Activated naive CD8-positive, alpha-beta T cell treated with anti-CD3 and anti-CD28 coated beads, Interleukin-2, amount 10 ng/mL, durations not matched to agents 7 days and 5 days (primary cell): ENCODE measurements around the gene TXLNB. TPM values are rescaled to one million over a fixed set of nuclear protein-coding genes. Genes with fewer than 3 reads are reported as not detected.

Experiments used
- ATAC-seq: fragments of 150-1000 bp; cut with Tn5 transposase; one replicate; pipeline ENCODE4 v1.10.0; 2021; ENCODE audit warnings: low read depth, moderate library complexity
- POLR2A ChIA-PET: fragments of 350-600 bp; sonication (Branson Sonifier 250); formaldehyde crosslinking; loops from one replicate; lab custom pipeline; 2021; ENCODE audit warnings: antibody characterized with exemption; lab: Charles Lee
- DNase-seq: peaks from one replicate; pipeline ENCODE4 v3.0.0; 2021
- H3K27ac Mint-ChIP-seq: one replicate; pipeline ENCODE4 v1.8.0; 2022; ENCODE audit warnings: mild to moderate bottlenecking, mixed read lengths
- H3K27me3 Mint-ChIP-seq: one replicate; pipeline ENCODE4 v1.8.0; 2022; ENCODE audit warnings: mild to moderate bottlenecking, moderate library complexity, mixed read lengths
- H3K36me3 Mint-ChIP-seq: one replicate; pipeline ENCODE4 v1.8.0; 2021; ENCODE audit warnings: mild to moderate bottlenecking, mixed read lengths
- H3K4me1 Mint-ChIP-seq: one replicate; pipeline ENCODE4 v1.8.0; 2021; ENCODE audit warnings: mixed read lengths
- H3K4me3 Mint-ChIP-seq: one replicate; pipeline ENCODE4 v1.8.0; 2022; ENCODE audit warnings: mild to moderate bottlenecking, moderate library complexity, mixed read lengths
- H3K9me3 Mint-ChIP-seq: one replicate; pipeline ENCODE4 v1.8.0; 2021; ENCODE audit warnings: mixed read lengths
- total RNA-seq, 2 experiments: library from RNA; stranded (reverse); gene quantifications; one replicate each; pipeline ENCODE4 v1.2.3, GENCODE V29; 2021

TXLNB gene
- total RNA-seq, 2 experiments from 2014 or later, result 0.62 to 0.69 TPM

GRCh38 chr6:139251691-139252390 is 40.0 kb downstream of the TXLNB start:
- Mint-ChIP-seq H3K4me3 (no peak overlapping the region), H3K4me1 (peaks cover 28% of the 10 kb centered on the region), H3K27ac (peak overlapping the region; percentile 58), H3K27me3 (no peaks in the 10 kb centered on the region), H3K36me3 (peaks cover 2% of the 10 kb centered on the region), H3K9me3 (no peaks in the 10 kb centered on the region)
- POLR2A ChIA-PET, result no interaction called here
- ATAC-seq (no peak), DNase-seq (no peak)

- Mint-ChIP-seq H3K4me3 (peak overlapping the region; percentile 12), H3K27me3 (no peaks in the 10 kb centered on the region), H3K27ac (peak overlapping the region; percentile 58), H3K9me3 (no peaks in the 10 kb centered on the region), H3K4me1 (peaks cover 28% of the 10 kb centered on the region), H3K36me3 (peaks cover 2% of the 10 kb centered on the region)
- POLR2A ChIA-PET, result interaction anchor here (1.1 to 1.3 kb wide), 2 partner anchors 41 to 72 kb away, joined by 3 to 6 read pairs; partner anchors contain the start of gene TXLNB
- DNase-seq (no peak), ATAC-seq (peak; percentile 24)
These were observed 40.6 kb downstream of the TXLNB start for GRCh38 chr6:139251045-139251690.

- Mint-ChIP-seq H3K4me3 (peak overlapping the region; percentile 7), H3K27ac (peak overlapping the region; percentile 58), H3K36me3 (peaks cover 2% of the 10 kb centered on the region), H3K27me3 (no peaks in the 10 kb centered on the region), H3K9me3 (no peaks in the 10 kb centered on the region), H3K4me1 (peaks cover 28% of the 10 kb centered on the region)
- ATAC-seq (peak; percentile 83), DNase-seq (peak; percentile 54)
- POLR2A ChIA-PET, result interaction anchor here (1.1 to 1.3 kb wide), 2 partner anchors 42 to 73 kb away, joined by 3 to 6 read pairs; partner anchors contain the start of gene TXLNB
These were observed 41.3 kb downstream of the TXLNB start for GRCh38 chr6:139250296-139251044.

- H3K4me1 Mint-ChIP-seq, result peaks cover 32% of the 10 kb centered on the region
- H3K27ac Mint-ChIP-seq, result peak overlapping the region; percentile 10
- no peaks in the 10 kb centered on the region for H3K27me3 Mint-ChIP-seq
- no peaks in the 10 kb centered on the region for H3K9me3 Mint-ChIP-seq
- no peak for DNase-seq
- H3K36me3 Mint-ChIP-seq, result peaks cover 2% of the 10 kb centered on the region
- no peak for ATAC-seq
- POLR2A ChIA-PET, result no interaction called here
- no peak overlapping the region for H3K4me3 Mint-ChIP-seq
These were observed 42.4 kb downstream of the TXLNB start for GRCh38 chr6:139249395-139249794.

- ATAC-seq (no peak), DNase-seq (no peak)
- Mint-ChIP-seq H3K36me3 (peaks cover 2% of the 10 kb centered on the region), H3K27ac (no peak overlapping the region), H3K9me3 (no peaks in the 10 kb centered on the region), H3K4me3 (no peak overlapping the region), H3K27me3 (no peaks in the 10 kb centered on the region), H3K4me1 (peaks cover 32% of the 10 kb centered on the region)
- POLR2A ChIA-PET, result no interaction called here
These were observed 42.9 kb downstream of the TXLNB start for GRCh38 chr6:139248911-139249310.

- H3K9me3 Mint-ChIP-seq, result no peaks in the 10 kb centered on the region
- H3K27ac Mint-ChIP-seq, result peak overlapping the region; percentile 78
- POLR2A ChIA-PET, result no interaction called here
These were observed 44.2 kb downstream of the TXLNB start for GRCh38 chr6:139247618-139248017.

GRCh38 chr6:139243536-139243935 is 48.3 kb downstream of the TXLNB start:
- Mint-ChIP-seq H3K4me1 (peaks cover 9% of the 10 kb centered on the region), H3K4me3 (no peak overlapping the region), H3K27me3 (no peaks in the 10 kb centered on the region), H3K36me3 (peaks cover 1% of the 10 kb centered on the region), H3K9me3 (no peaks in the 10 kb centered on the region), H3K27ac (no peak overlapping the region)
- no peak for ATAC-seq
- POLR2A ChIA-PET, result no interaction called here
- DNase-seq, result no peak

More at GRCh38 chr6:139247618-139248017, 44.2 kb downstream of the TXLNB start:
- Mint-ChIP-seq H3K27me3 (no peaks in the 10 kb centered on the region), H3K4me1 (peaks cover 32% of the 10 kb centered on the region), H3K36me3 (peaks cover 2% of the 10 kb centered on the region), H3K4me3 (peak overlapping the region; percentile 69)
- ATAC-seq (no peak), DNase-seq (no peak)

GRCh38 chr6:139242457-139243240 is 49.1 kb downstream of the TXLNB start:
- ATAC-seq (no peak), DNase-seq (no peak)
- Mint-ChIP-seq H3K27me3 (no peaks in the 10 kb centered on the region), H3K36me3 (no peaks in the 10 kb centered on the region), H3K9me3 (no peaks in the 10 kb centered on the region), H3K4me1 (peaks cover 7% of the 10 kb centered on the region), H3K4me3 (no peak overlapping the region), H3K27ac (no peak overlapping the region)
- POLR2A ChIA-PET, result no interaction called here

- Mint-ChIP-seq H3K4me1 (peaks cover 5% of the 10 kb centered on the region), H3K27ac (no peak overlapping the region), H3K36me3 (no peaks in the 10 kb centered on the region), H3K27me3 (no peaks in the 10 kb centered on the region), H3K9me3 (no peaks in the 10 kb centered on the region), H3K4me3 (no peak overlapping the region)
- POLR2A ChIA-PET, result no interaction called here
- ATAC-seq (no peak), DNase-seq (no peak)
These were observed 51.4 kb downstream of the TXLNB start for GRCh38 chr6:139240161-139241010.

GRCh38 chr6:139239064-139239463 is 52.7 kb downstream of the TXLNB start:
- no peak overlapping the region for H3K4me3 Mint-ChIP-seq
- no peaks in the 10 kb centered on the region for H3K27me3 Mint-ChIP-seq
- no peaks in the 10 kb centered on the region for H3K36me3 Mint-ChIP-seq
- H3K27ac Mint-ChIP-seq, result no peak overlapping the region
- H3K9me3 Mint-ChIP-seq, result peaks cover under 1% of the 10 kb centered on the region
- H3K4me1 Mint-ChIP-seq, result no peaks in the 10 kb centered on the region
- DNase-seq (no peak), ATAC-seq (no peak)
- POLR2A ChIA-PET, result no interaction called here

GRCh38 chr6:139236105-139236504 is 55.7 kb downstream of the TXLNB start:
- no peaks in the 10 kb centered on the region for H3K4me1 Mint-ChIP-seq
- no peaks in the 10 kb centered on the region for H3K27me3 Mint-ChIP-seq
- H3K36me3 Mint-ChIP-seq, result no peaks in the 10 kb centered on the region
- H3K9me3 Mint-ChIP-seq, result peaks cover 7% of the 10 kb centered on the region
- POLR2A ChIA-PET, result no interaction called here
- DNase-seq (no peak), ATAC-seq (no peak)
- H3K27ac Mint-ChIP-seq, result no peak overlapping the region
- H3K4me3 Mint-ChIP-seq, result no peak overlapping the region

GRCh38 chr6:139235661-139236060 is 56.1 kb downstream of the TXLNB start:
- no peak overlapping the region for H3K4me3 Mint-ChIP-seq
- POLR2A ChIA-PET, result no interaction called here

More at GRCh38 chr6:139235661-139236060, 56.1 kb downstream of the TXLNB start:
- no peaks in the 10 kb centered on the region for H3K36me3 Mint-ChIP-seq
- H3K27ac Mint-ChIP-seq, result no peak overlapping the region
- DNase-seq (no peak), ATAC-seq (no peak)
- H3K9me3 Mint-ChIP-seq, result peaks cover 7% of the 10 kb centered on the region
- no peaks in the 10 kb centered on the region for H3K4me1 Mint-ChIP-seq
- H3K27me3 Mint-ChIP-seq, result no peaks in the 10 kb centered on the region
